Uterus (tissue), 4 donors: ENCODE measurements around the gene DCPS. TPM values are rescaled to one million over a fixed set of nuclear protein-coding genes. Genes with fewer than 3 reads are reported as not detected.
A peak's percentile ranks its signal among the peaks of the same experiment; 100 is the strongest.

Source experiments
- DNase-seq, 2 donors: peaks; one replicate each; pipeline ENCODE4 v3.0.0-alpha.2; 2019 to 2020
- H3K27ac ChIP-seq, 2 donors: fragments of 200-600 bp; sonication (generic); 1 replicate in 1 of 2; 2 replicates in 1 of 2; pipeline ENCODE4 v1.5.1; 2016 to 2018
- H3K27me3 ChIP-seq, 2 donors: fragments of 200-600 bp; sonication (generic); one replicate each; pipeline ENCODE4 v1.5.1; 2018 to 2019; ENCODE audit warnings: control low read depth in 1 of 2
- H3K36me3 ChIP-seq, 2 donors: fragments of 200-600 bp; sonication (generic); one replicate each; pipeline ENCODE4 v1.5.1; 2019; ENCODE audit warnings: control low read depth in 1 of 2
- H3K4me1 ChIP-seq, 2 donors: fragments of 200-600 bp; sonication (generic); one replicate each; pipeline ENCODE4 v1.5.1; 2018 to 2019; ENCODE audit warnings: control low read depth in 1 of 2
- H3K4me3 ChIP-seq, 2 donors: fragments of 200-600 bp; sonication (generic); 1 replicate in 1 of 2; 2 replicates in 1 of 2; pipeline ENCODE4 v1.5.1; 2018 to 2019; ENCODE audit warnings: mild to moderate bottlenecking in 1 of 2
- H3K9me3 ChIP-seq, 2 donors: fragments of 200-600 bp; sonication (generic); one replicate each; pipeline ENCODE4 v1.5.1; 2019; ENCODE audit warnings: control low read depth in 1 of 2
- CTCF ChIP-seq, 4 experiments: fragments of 200-600 bp in 2 of 4; fragments of 450-650 bp in 2 of 4; sonication (generic) in 2 of 4; IDR thresholded peaks; one replicate each; pipeline ENCODE4 v1.5.1; 2016 to 2019; ENCODE audit warnings: antibody characterized with exemption in 4 of 4, mild to moderate bottlenecking in 2 of 4, moderate library complexity in 1 of 4
- POLR2A ChIP-seq, 2 donors: fragments of 450-650 bp; IDR thresholded peaks; one replicate each; pipeline ENCODE4 v1.6.1; 2016; ENCODE audit warnings: antibody characterized with exemption in 2 of 2, mild to moderate bottlenecking in 1 of 2, moderate library complexity in 1 of 2
- intact Hi-C: fragments of 100-400 bp; cut with DNase I; formaldehyde crosslinking; loops from one replicate; pipeline ENCODE4 v1.15.1; 2023; ENCODE audit warnings: low total_unique reads
- total RNA-seq, 4 donors: library from RNA; depleted of rRNA in 3 of 4; stranded (reverse); fragments of >200 nt in 3 of 4; gene quantifications; one replicate each; pipeline versions ENCODE4 v1.1.0 to v1.2.4, GENCODE V29; 2014 to 2023
- donor health status: DM: yes; HTN: yes; CAD: no.

Gene DCPS
- total RNA-seq, 4 donors from 2014 or later = 6.4 to 19.7 (median 13.0) TPM

GRCh38 chr11:126337474-126338241, 33.8 kb downstream of the DCPS start:
- Histone ChIP-seq H3K9me3 (no peaks in the 10 kb centered on the region), H3K27ac (no peak overlapping the region), H3K36me3 (no peaks in the 10 kb centered on the region), H3K4me3 (no peak overlapping the region), H3K27me3 (no peaks in the 10 kb centered on the region), H3K4me1 (no peaks in the 10 kb centered on the region)
- TF ChIP-seq CTCF (IDR thresholded peaks at IDR 0.05) (no peak), POLR2A (IDR thresholded peaks at IDR 0.05) (no peak)
- intact Hi-C loops = no loop called here
- no peak for DNase-seq

- DNase-seq = no peak
- intact Hi-C loops = no loop called here
- no peaks in the 10 kb centered on the region for H3K27me3 ChIP-seq
- no peaks in the 10 kb centered on the region for H3K36me3 ChIP-seq
- H3K27ac ChIP-seq = no peak overlapping the region
- H3K4me3 ChIP-seq = no peak overlapping the region
- H3K9me3 ChIP-seq = no peaks in the 10 kb centered on the region
- H3K4me1 ChIP-seq = no peaks in the 10 kb centered on the region
- TF ChIP-seq CTCF (IDR thresholded peaks at IDR 0.05) = no peak
- TF ChIP-seq POLR2A (IDR thresholded peaks at IDR 0.05) = no peak
Observed at GRCh38 chr11:126338346-126339055, 34.6 kb downstream of the DCPS start.

- Histone ChIP-seq H3K4me3 (no peak overlapping the region), H3K9me3 (no peaks in the 10 kb centered on the region), H3K36me3 (no peaks in the 10 kb centered on the region), H3K27ac (no peak overlapping the region), H3K27me3 (no peaks in the 10 kb centered on the region), H3K4me1 (no peaks in the 10 kb centered on the region)
- no peak for TF ChIP-seq CTCF (IDR thresholded peaks at IDR 0.05)
- TF ChIP-seq POLR2A (IDR thresholded peaks at IDR 0.05) = no peak
- intact Hi-C loops = no loop called here
- DNase-seq = no peak
Observed at GRCh38 chr11:126339073-126339862, 35.4 kb downstream of the DCPS start.

- peak; percentile 73 to 75 for DNase-seq
- Histone ChIP-seq H3K9me3 (no peaks in the 10 kb centered on the region), H3K27ac (no peak overlapping the region), H3K4me3 (no peak overlapping the region), H3K4me1 (no peaks in the 10 kb centered on the region), H3K27me3 (no peaks in the 10 kb centered on the region), H3K36me3 (no peaks in the 10 kb centered on the region)
- TF ChIP-seq CTCF (IDR thresholded peaks at IDR 0.05) (no peak), POLR2A (IDR thresholded peaks at IDR 0.05) (no peak)
- intact Hi-C loops = no loop called here
Observed at GRCh38 chr11:126339863-126340434, 36.1 kb downstream of the DCPS start.
